ENCODE data around the gene QRSL1.
"Not testable (repeated sequence)": the region's sequence is repeated elsewhere in the genome, so short reads cannot be mapped to it uniquely, and the experiment has no call there.

QRSL1 gene

GRCh38 chr6:106684011-106684410 is 54.6 kb downstream of the QRSL1 start:
- no peak for DNase-seq

GRCh38 chr6:106685833-106686232 is 56.5 kb downstream of the QRSL1 start:
- no peak for DNase-seq

GRCh38 chr6:106688177-106688951 is 59.0 kb downstream of the QRSL1 start:
- no peak for DNase-seq

- peak; percentile 16 for DNase-seq
Measured at GRCh38 chr6:106692112-106692818, 62.9 kb downstream of the QRSL1 start.

- DNase-seq, result no peak
Measured at GRCh38 chr6:106692819-106693208, 63.4 kb downstream of the QRSL1 start.

GRCh38 chr6:106693418-106693817 is 64.0 kb downstream of the QRSL1 start:
- DNase-seq, result no peak

- no peak for DNase-seq
Measured at GRCh38 chr6:106694343-106694742, 65.0 kb downstream of the QRSL1 start.

GRCh38 chr6:106700581-106700980 is 71.2 kb downstream of the QRSL1 start:
- DNase-seq, result no peak

- not testable (repeated sequence) for DNase-seq
Measured at GRCh38 chr6:106701201-106701600, 71.8 kb downstream of the QRSL1 start.

GRCh38 chr6:106702046-106702445 is 72.7 kb downstream of the QRSL1 start:
- no peak for DNase-seq

GRCh38 chr6:106702451-106703110 is 73.2 kb downstream of the QRSL1 start:
- DNase-seq, result peak; percentile 60

- no peak for DNase-seq
Measured at GRCh38 chr6:106704327-106704726, 74.9 kb downstream of the QRSL1 start.

- no peak for DNase-seq
Measured at GRCh38 chr6:106705156-106705555, 75.8 kb downstream of the QRSL1 start.

GRCh38 chr6:106710580-106710979 is 81.2 kb downstream of the QRSL1 start:
- no peak for DNase-seq

- DNase-seq, result no peak
Measured at GRCh38 chr6:106714281-106714680, 84.9 kb downstream of the QRSL1 start.

GRCh38 chr6:106715922-106716321 is 86.5 kb downstream of the QRSL1 start:
- no peak for DNase-seq

- no peak for DNase-seq
Measured at GRCh38 chr6:106716966-106717365, 87.6 kb downstream of the QRSL1 start.
